VCaP (cell line): ENCODE data around the gene C10orf90.

ENCODE experiments used
- H3K27ac ChIP-seq: fragments of 450-650 bp; 2 replicates; pipeline ENCODE4 v1.5.1; 2017
- CTCF ChIP-seq: fragments of 450-650 bp; conservative IDR thresholded peaks from 2 replicates; pipeline ENCODE4 v1.5.1; 2017; ENCODE audit warnings: mild to moderate bottlenecking, moderate library complexity

Gene C10orf90

GRCh38 chr10:126596472-126597016 lies 73.9 kb downstream of the C10orf90 start:
- no peak for TF ChIP-seq CTCF
- no peak overlapping the region for H3K27ac ChIP-seq

GRCh38 chr10:126595160-126595559 lies 75.3 kb downstream of the C10orf90 start:
- H3K27ac ChIP-seq = no peak overlapping the region
- no peak for TF ChIP-seq CTCF

- no peak overlapping the region for H3K27ac ChIP-seq
- TF ChIP-seq CTCF = no peak
Observed at GRCh38 chr10:126593968-126594701, 76.4 kb downstream of the C10orf90 start.

- no peak overlapping the region for H3K27ac ChIP-seq
- no peak for TF ChIP-seq CTCF
Observed at GRCh38 chr10:126592901-126593300, 77.6 kb downstream of the C10orf90 start.

- no peak for TF ChIP-seq CTCF
Observed at GRCh38 chr10:126588024-126588423, 82.5 kb downstream of the C10orf90 start.

GRCh38 chr10:126586878-126587277 lies 83.6 kb downstream of the C10orf90 start:
- H3K27ac ChIP-seq = no peak overlapping the region
- TF ChIP-seq CTCF = no peak

More at GRCh38 chr10:126588024-126588423, 82.5 kb downstream of the C10orf90 start:
- no peak overlapping the region for H3K27ac ChIP-seq

GRCh38 chr10:126586128-126586527 lies 84.4 kb downstream of the C10orf90 start:
- no peak overlapping the region for H3K27ac ChIP-seq
- TF ChIP-seq CTCF = no peak
